Measurements from ENCODE around the gene UTS2B. TPM values are rescaled to one million over a fixed set of nuclear protein-coding genes. Genes with fewer than 3 reads are reported as not detected.

The UTS2B gene
- polyA plus RNA-seq, 1 experiment = 0.40 TPM

- H3K27me3 ChIP-seq (ENCODE audit: control insufficient read depth, insufficient read depth, low read length) = no peaks in the 10 kb centered on the region
- H3K4me3 ChIP-seq (ENCODE audit: low read depth, low read length) = no peak overlapping the region
- DNase-seq (ENCODE audit: low read depth) = no peak
- ChIA-PET POLR2A (no interaction called here), CTCF (interaction anchor here (1.1 kb wide), 1 partner anchor 11 kb away, joined by 3 read pairs; no protein-coding TSS in a partner anchor)
- no peaks in the 10 kb centered on the region for H3K36me3 ChIP-seq (ENCODE audit: control insufficient read depth, insufficient read depth, low read length)
- no peak for TF ChIP-seq CTCF (IDR thresholded peaks at IDR 0.05; ENCODE audit: insufficient read depth, low read depth, low read length)
Measured at GRCh38 chr3:191334346-191334893, 4.1 kb upstream of the UTS2B start.

DNA sequence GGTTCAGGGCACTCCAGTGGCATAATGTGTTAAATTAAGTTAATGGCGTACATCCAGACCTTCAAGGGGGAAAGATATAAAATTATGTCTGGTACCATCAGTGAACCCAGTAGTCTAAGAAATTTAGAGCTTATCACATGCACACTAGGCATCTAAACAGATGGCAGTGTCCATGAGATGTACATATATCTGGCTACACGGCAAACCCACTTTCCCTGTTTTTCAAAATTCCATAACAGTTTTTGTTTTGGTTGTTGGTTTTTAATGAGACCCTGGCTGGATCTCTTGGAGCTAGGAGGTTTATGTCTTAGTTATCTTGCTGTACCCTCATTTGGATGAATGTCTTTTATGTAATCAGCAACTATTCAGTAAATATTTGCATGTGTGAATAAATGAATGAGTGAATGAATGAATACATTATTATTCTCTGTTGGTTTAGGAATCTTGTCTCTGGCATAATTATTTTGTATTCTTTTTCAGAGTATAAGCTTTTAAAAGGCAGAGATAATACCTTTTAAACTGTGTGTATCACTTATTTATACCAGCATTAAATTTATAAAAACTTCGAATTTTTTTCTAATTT lies 3.1 kb upstream of the UTS2B start:
- Histone ChIP-seq H3K4me3 (ENCODE audit: low read depth, low read length) (no peak overlapping the region), H3K27me3 (ENCODE audit: control insufficient read depth, insufficient read depth, low read length) (no peaks in the 10 kb centered on the region), H3K36me3 (ENCODE audit: control insufficient read depth, insufficient read depth, low read length) (no peaks in the 10 kb centered on the region)
- no peak for TF ChIP-seq CTCF (IDR thresholded peaks at IDR 0.05; ENCODE audit: insufficient read depth, low read depth, low read length)
- no peak for DNase-seq (ENCODE audit: low read depth)
- POLR2A ChIA-PET = no interaction called here
- CTCF ChIA-PET = interaction anchor here (1.1 kb wide), 1 partner anchor 12 kb away, joined by 3 read pairs; no protein-coding TSS in a partner anchor

- POLR2A ChIA-PET = no interaction called here
- no peak for DNase-seq (ENCODE audit: low read depth)
Measured at GRCh38 chr3:191331388-191331787, 1.1 kb upstream of the UTS2B start.

GRCh38 chr3:191330530-191331048 lies 263 bp upstream of the UTS2B start:
- no peak for DNase-seq (ENCODE audit: low read depth)
- Histone ChIP-seq H3K27me3 (ENCODE audit: control insufficient read depth, insufficient read depth, low read length) (no peaks in the 10 kb centered on the region), H3K4me3 (ENCODE audit: low read depth, low read length) (peak overlapping the region; percentile 84), H3K36me3 (ENCODE audit: control insufficient read depth, insufficient read depth, low read length) (no peaks in the 10 kb centered on the region)
- POLR2A ChIA-PET = no interaction called here
- CTCF ChIA-PET = no interaction called here
- TF ChIP-seq CTCF (IDR thresholded peaks at IDR 0.05; ENCODE audit: insufficient read depth, low read depth, low read length) = no peak

More at GRCh38 chr3:191331388-191331787, 1.1 kb upstream of the UTS2B start:
- TF ChIP-seq CTCF (IDR thresholded peaks at IDR 0.05; ENCODE audit: insufficient read depth, low read depth, low read length) = no peak
- CTCF ChIA-PET = interaction anchor here (0.6 kb wide), 1 partner anchor 1655 kb away, joined by 3 read pairs; no protein-coding TSS in a partner anchor
- Histone ChIP-seq H3K36me3 (ENCODE audit: control insufficient read depth, insufficient read depth, low read length) (no peaks in the 10 kb centered on the region), H3K4me3 (ENCODE audit: low read depth, low read length) (peak overlapping the region; percentile 84), H3K27me3 (ENCODE audit: control insufficient read depth, insufficient read depth, low read length) (no peaks in the 10 kb centered on the region)

- no peak for DNase-seq (ENCODE audit: low read depth)
- Histone ChIP-seq H3K36me3 (ENCODE audit: control insufficient read depth, insufficient read depth, low read length) (no peaks in the 10 kb centered on the region), H3K4me3 (ENCODE audit: low read depth, low read length) (peak within 1 kb of the TSS; percentile 84), H3K27me3 (ENCODE audit: control insufficient read depth, insufficient read depth, low read length) (no peaks in the 10 kb centered on the region)
- TF ChIP-seq CTCF (IDR thresholded peaks at IDR 0.05; ENCODE audit: insufficient read depth, low read depth, low read length) = no peak
- CTCF ChIA-PET = no interaction called here
- POLR2A ChIA-PET = no interaction called here
Measured at GRCh38 chr3:191328962-191329653, 1.2 kb downstream of the UTS2B start, which contains the start of gene CCDC50. Gene CCDC50 (plus strand): TSS chr3:191329394. CDS start chr3:191329675, 281 bp downstream.
